HS-27A (cell line): ENCODE data around the gene TMEM87B.

Experiments
- DNase-seq: peaks from one replicate; pipeline ENCODE4 v3.0.0-alpha.2; 2012; ENCODE audit warnings: low read depth, missing footprints

Gene TMEM87B

GRCh38 chr2:112054847-112055729, at the start of gene TMEM87B:
TSS of gene TMEM87B (plus strand) at chr2:112055269. CDS start at chr2:112055592, 323 bp downstream.
- peak; percentile 98 for DNase-seq

GRCh38 chr2:112005406-112006075, 49.5 kb upstream of the TMEM87B start:
- no peak for DNase-seq

DNA sequence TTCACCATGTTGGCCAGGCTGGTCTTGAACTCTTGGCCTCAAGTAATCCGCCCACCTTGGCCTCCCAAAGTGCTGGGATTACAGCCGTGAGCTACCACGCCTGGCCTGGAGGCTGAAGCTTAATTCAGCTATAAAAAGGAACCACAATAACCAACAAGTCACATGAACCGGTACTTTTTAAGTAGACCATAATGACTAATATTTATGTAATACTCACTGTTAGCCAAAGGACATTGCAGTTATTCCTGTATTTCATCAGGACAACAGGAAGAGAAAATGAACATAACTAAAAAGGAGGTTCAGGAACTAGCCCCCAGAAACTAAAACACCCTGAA, 49.0 kb upstream of the TMEM87B start:
- no peak for DNase-seq

GRCh38 chr2:112007493-112007892, 47.6 kb upstream of the TMEM87B start:
- DNase-seq, result no peak

- DNase-seq, result no peak
These were observed 46.1 kb upstream of the TMEM87B start for GRCh38 chr2:112008910-112009485.

- no peak for DNase-seq
These were observed 44.3 kb upstream of the TMEM87B start for GRCh38 chr2:112010751-112011150.

GRCh38 chr2:112012556-112012955, 42.5 kb upstream of the TMEM87B start:
- no peak for DNase-seq

- no peak for DNase-seq
These were observed 36.2 kb upstream of the TMEM87B start for GRCh38 chr2:112018846-112019245.

DNA sequence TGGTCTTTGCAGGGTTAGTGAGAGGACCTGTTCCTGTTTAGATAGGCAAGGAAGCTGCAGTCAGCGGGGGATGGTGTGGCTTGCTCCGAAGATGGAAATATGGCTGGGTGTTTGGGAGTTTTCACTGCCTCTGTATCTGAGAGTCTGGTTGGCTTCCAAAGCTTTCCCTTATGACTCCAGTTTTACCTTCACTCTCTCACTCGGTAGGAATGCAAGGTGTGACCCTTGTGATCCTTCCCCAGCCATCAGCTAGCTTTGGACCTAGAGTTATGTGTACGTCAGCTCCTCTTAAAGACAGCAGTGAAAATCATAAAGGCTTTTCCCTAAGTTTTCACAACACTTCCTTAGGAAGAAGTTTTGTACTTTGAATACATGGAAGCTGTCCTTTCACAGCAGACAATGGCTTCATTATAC, 35.5 kb upstream of the TMEM87B start:
- DNase-seq, result no peak

DNA sequence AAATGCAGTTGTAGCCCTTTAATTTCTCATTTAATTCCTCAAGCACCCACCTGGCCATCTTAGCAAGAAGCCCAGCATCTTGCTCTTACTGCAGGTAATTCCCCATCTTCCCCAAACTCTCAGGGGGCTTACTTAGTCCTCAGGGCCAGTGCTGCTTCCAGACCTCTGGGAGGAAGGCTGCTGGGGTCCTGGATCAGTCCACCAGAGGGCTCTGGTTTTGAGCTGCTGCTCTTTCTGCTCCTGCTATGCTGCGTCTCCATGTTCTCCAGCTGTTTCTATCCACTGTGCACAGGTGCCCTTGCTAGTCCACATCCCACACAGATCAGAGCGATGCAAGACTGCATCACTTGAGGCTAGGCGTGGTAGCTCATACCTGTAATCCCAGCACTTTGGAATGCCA, 34.5 kb upstream of the TMEM87B start:
- DNase-seq, result no peak

DNA sequence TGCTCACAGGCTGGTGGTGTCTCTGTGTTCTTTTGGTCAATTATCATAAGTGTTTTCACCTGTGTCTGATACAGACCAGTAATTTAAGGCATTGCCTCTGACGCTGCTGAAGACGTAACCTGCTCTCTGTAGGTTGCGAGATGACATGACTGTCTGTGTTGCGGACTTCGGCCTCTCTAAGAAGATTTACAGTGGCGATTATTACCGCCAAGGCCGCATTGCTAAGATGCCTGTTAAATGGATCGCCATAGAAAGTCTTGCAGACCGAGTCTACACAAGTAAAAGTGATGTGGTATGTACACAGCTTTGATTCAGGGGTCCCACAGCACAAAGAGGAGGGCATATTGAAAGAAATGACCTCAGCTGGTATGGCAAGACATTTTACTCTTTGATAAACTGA, 33.8 kb upstream of the TMEM87B start:
- no peak for DNase-seq

GRCh38 chr2:112021781-112022231, 33.3 kb upstream of the TMEM87B start:
- no peak for DNase-seq

- DNase-seq, result no peak
These were observed 31.4 kb upstream of the TMEM87B start for GRCh38 chr2:112023707-112024106.

- no peak for DNase-seq
These were observed 30.8 kb upstream of the TMEM87B start for GRCh38 chr2:112024231-112024630.

- no peak for DNase-seq
These were observed 30.1 kb upstream of the TMEM87B start for GRCh38 chr2:112024896-112025491.

DNA sequence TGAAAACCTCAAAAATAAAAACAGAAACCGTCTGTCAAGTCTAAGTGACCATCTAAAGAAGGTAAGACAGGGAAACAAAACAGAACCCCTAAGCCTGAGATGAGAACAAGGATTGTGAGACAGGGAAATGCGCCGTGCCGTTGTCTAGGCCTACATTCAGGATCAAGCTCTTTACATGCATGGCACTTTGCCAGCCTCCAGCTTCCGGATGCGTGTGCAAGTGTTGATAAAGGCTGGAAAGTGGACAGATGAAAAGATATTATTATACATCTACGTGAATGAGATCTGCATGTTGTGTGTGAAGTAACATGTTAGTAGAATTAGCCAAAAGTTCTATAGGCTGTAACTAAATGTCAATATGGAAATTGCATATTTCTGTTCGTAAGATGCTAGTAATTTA, 28.6 kb upstream of the TMEM87B start:
- DNase-seq, result no peak

DNA sequence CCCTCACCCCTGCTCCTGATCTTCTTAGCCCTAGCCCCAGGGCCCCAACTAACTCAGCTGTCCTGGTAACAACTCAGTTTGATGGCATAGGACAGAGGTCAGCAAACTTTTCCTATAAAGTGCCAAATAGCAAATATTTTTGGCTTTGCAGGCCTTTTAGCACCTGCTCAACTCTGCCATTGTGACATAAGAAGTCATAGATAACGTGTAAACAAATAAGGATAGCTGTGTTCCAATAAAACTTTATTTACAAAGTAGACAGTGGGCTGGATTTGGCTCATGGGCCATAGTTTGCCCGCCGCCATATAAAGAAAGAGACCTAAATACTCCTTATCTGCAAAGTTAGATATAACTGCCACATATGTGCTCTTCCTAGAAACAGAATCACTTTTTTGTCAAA, 27.3 kb upstream of the TMEM87B start:
- no peak for DNase-seq

DNA sequence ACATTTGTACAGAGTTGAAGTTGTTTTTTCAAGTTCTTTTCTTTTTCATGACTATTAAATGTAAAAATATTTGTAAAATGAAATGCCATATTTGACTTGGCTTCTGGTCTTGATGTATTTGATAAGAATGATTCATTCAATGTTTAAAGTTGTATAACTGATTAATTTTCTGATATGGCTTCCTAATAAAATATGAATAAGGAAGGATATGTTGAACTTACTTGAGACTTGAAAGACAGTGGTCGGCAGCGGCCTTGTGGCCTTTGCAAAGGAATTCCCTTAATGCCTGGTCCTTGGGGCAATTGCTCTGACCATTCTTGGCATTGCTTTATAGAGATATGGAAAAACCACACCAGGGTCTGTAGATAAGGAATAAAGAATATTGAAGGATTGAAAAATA, 25.9 kb upstream of the TMEM87B start:
- DNase-seq, result no peak

GRCh38 chr2:112031473-112032223, 23.4 kb upstream of the TMEM87B start:
- DNase-seq, result no peak

GRCh38 chr2:112032224-112032586, 22.9 kb upstream of the TMEM87B start:
- DNase-seq, result no peak

- DNase-seq, result peak; percentile 51
These were observed 22.2 kb upstream of the TMEM87B start for GRCh38 chr2:112032689-112033465.
